ENCODE results near the gene HNRNPK. TPM values are rescaled to one million over a fixed set of nuclear protein-coding genes. Genes with fewer than 3 reads are reported as not detected.

Gene HNRNPK
- total and polyA plus RNA-seq, 2 of the 13 experiments (the other 11 are each of a cell fraction or from before 2014, with no cell fraction given) = 321 to 712 TPM

GRCh38 chr9:83978992-83979811 is 813 bp downstream of the HNRNPK start (continued):
- no peak for TF ChIP-seq SIX1 (CRISPR knock-in tag; IDR thresholded peaks at IDR 0.05; ENCODE audit: borderline replicate concordance)
- no peak for TF ChIP-seq ZNF225 (CRISPR knock-in tag; IDR thresholded peaks at IDR 0.05)
- peak; percentile 23; the same call in 1 of the 2 replicates for TF ChIP-seq ZNF441 (CRISPR knock-in tag; IDR thresholded peaks at IDR 0.05; ENCODE audit: borderline replicate concordance)
- TF ChIP-seq, protein P1, sequence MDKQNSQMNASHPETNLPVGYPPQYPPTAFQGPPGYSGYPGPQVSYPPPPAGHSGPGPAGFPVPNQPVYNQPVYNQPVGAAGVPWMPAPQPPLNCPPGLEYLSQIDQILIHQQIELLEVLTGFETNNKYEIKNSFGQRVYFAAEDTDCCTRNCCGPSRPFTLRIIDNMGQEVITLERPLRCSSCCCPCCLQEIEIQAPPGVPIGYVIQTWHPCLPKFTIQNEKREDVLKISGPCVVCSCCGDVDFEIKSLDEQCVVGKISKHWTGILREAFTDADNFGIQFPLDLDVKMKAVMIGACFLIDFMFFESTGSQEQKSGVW (CRISPR knock-in tag; IDR thresholded peaks at IDR 0.05; ENCODE audit: borderline replicate concordance) = no peak
- TF ChIP-seq RBM22 (optimal IDR thresholded peaks at IDR 0.05; ENCODE audit: low read length) = peak; percentile 10
- TF ChIP-seq, protein P2, sequence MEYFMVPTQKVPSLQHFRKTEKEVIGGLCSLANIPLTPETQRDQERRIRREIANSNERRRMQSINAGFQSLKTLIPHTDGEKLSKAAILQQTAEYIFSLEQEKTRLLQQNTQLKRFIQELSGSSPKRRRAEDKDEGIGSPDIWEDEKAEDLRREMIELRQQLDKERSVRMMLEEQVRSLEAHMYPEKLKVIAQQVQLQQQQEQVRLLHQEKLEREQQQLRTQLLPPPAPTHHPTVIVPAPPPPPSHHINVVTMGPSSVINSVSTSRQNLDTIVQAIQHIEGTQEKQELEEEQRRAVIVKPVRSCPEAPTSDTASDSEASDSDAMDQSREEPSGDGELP (IDR thresholded peaks at IDR 0.05; ENCODE audit: borderline replicate concordance, low read depth) = no peak
- TF ChIP-seq HMGXB4 (CRISPR knock-in tag; IDR thresholded peaks at IDR 0.05; ENCODE audit: borderline replicate concordance in 1 of 2, low read depth in 1 of 2) = 0 out of 4 replicates have a peak, but pooled peaks of 1 of the 2 experiments have one; percentile 17
- TF ChIP-seq, protein P3, sequence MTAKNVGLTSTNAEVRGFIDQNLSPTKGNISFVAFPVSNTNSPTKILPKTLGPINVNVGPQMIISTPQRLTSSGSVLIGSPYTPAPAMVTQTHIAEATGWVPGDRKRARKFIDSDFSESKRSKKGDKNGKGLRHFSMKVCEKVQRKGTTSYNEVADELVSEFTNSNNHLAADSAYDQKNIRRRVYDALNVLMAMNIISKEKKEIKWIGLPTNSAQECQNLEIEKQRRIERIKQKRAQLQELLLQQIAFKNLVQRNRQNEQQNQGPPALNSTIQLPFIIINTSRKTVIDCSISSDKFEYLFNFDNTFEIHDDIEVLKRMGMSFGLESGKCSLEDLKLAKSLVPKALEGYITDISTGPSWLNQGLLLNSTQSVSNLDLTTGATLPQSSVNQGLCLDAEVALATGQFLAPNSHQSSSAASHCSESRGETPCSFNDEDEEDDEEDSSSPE (CRISPR knock-in tag; IDR thresholded peaks at IDR 0.05) = peak; percentile 32; the same call in 1 of the 2 replicates
- peak; percentile 90 for TF ChIP-seq YY1 (IDR thresholded peaks at IDR 0.05; ENCODE audit: insufficient read depth, insufficient replicate concordance, low read depth, low read length)
- TF ChIP-seq, protein P4, sequence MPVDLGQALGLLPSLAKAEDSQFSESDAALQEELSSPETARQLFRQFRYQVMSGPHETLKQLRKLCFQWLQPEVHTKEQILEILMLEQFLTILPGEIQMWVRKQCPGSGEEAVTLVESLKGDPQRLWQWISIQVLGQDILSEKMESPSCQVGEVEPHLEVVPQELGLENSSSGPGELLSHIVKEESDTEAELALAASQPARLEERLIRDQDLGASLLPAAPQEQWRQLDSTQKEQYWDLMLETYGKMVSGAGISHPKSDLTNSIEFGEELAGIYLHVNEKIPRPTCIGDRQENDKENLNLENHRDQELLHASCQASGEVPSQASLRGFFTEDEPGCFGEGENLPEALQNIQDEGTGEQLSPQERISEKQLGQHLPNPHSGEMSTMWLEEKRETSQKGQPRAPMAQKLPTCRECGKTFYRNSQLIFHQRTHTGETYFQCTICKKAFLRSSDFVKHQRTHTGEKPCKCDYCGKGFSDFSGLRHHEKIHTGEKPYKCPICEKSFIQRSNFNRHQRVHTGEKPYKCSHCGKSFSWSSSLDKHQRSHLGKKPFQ (CRISPR knock-in tag; IDR thresholded peaks at IDR 0.05; ENCODE audit: insufficient replicate concordance) = no peak
- no peak for TF ChIP-seq KDM1A (CRISPR knock-in tag; IDR thresholded peaks at IDR 0.05)
- TF ChIP-seq SP5 (CRISPR knock-in tag; IDR thresholded peaks at IDR 0.05; ENCODE audit: borderline replicate concordance, low read depth) = peak; percentile 51
- no peak for TF ChIP-seq KAT7 (CRISPR knock-in tag; IDR thresholded peaks at IDR 0.05; ENCODE audit: borderline replicate concordance)
- TF ChIP-seq KAT8 (CRISPR knock-in tag; IDR thresholded peaks at IDR 0.05) = 0 out of 2 replicates have a peak, but pooled peaks have one; percentile 10
- TF ChIP-seq ZNF281 (CRISPR knock-in tag; IDR thresholded peaks at IDR 0.05; ENCODE audit: borderline replicate concordance) = peak; percentile 84
- TF ChIP-seq, protein P5, sequence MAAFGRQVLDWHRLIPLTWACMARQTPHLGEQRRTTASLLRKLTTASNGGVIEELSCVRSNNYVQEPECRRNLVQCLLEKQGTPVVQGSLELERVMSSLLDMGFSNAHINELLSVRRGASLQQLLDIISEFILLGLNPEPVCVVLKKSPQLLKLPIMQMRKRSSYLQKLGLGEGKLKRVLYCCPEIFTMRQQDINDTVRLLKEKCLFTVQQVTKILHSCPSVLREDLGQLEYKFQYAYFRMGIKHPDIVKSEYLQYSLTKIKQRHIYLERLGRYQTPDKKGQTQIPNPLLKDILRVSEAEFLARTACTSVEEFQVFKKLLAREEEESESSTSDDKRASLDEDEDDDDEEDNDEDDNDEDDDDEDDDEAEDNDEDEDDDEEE (CRISPR knock-in tag; IDR thresholded peaks at IDR 0.05) = no peak
- TF ChIP-seq ZNF563 (CRISPR knock-in tag; IDR thresholded peaks at IDR 0.05) = peak; percentile 29; the same call in 1 of the 2 replicates

Measured in HepG2 (cell line).